Keratinocyte (primary cell): Measurements from ENCODE around the gene ATP1A4. TPM values are rescaled to one million over a fixed set of nuclear protein-coding genes. Genes with fewer than 3 reads are reported as not detected.

Experiments used
- DNase-seq: peaks from one replicate; pipeline ENCODE4 v3.0.0-alpha.2; 2011; ENCODE audit warnings: low read depth, missing footprints, low spot score
- FAIRE-seq: peaks from 2 replicates; lab custom pipeline; 2011; peaks lifted over from hg19 to GRCh38; lab: Jason Lieb, UNC
- H2AFZ ChIP-seq: 2 replicates; pipeline ENCODE4 v1.6.0; 2012; ENCODE audit warnings: low read length, control low read depth, inconsistent platforms; ENCODE audit not compliant: control insufficient read depth
- H3K27ac ChIP-seq: 2 replicates; pipeline ENCODE4 v1.5.1; 2011; ENCODE audit warnings: low read length; ENCODE audit not compliant: control insufficient read depth, insufficient read depth
- H3K27me3 ChIP-seq: 3 replicates; pipeline ENCODE4 v1.6.0; 2011; ENCODE audit warnings: low read length; ENCODE audit not compliant: control insufficient read depth, insufficient read depth; ENCODE audit errors: extremely low read depth
- H3K36me3 ChIP-seq, 2 experiments: 2 replicates in 1 of 2; 3 replicates in 1 of 2; pipeline ENCODE4 v1.5.1; 2011; ENCODE audit warnings: low read length in 2 of 2, mild to moderate bottlenecking in 1 of 2; ENCODE audit not compliant: control insufficient read depth in 2 of 2, insufficient read depth in 2 of 2; ENCODE audit errors: extremely low read depth in 1 of 2
- H3K4me1 ChIP-seq: 3 replicates; pipeline ENCODE4 v1.5.1; 2011; ENCODE audit warnings: low read length; ENCODE audit not compliant: control insufficient read depth, insufficient read depth; ENCODE audit errors: extremely low read depth
- H3K4me2 ChIP-seq: 3 replicates; pipeline ENCODE4 v1.6.0; 2011; ENCODE audit warnings: low read depth, low read length; ENCODE audit not compliant: control insufficient read depth, insufficient read depth; ENCODE audit errors: extremely low read depth
- H3K4me3 ChIP-seq, 3 experiments: fragments of 200-600 bp in 1 of 3; sonication (generic) in 1 of 3; 2 replicates in 2 of 3; 3 replicates in 1 of 3; pipeline ENCODE4 v1.5.1; 2011 to 2016; ENCODE audit warnings: low read length in 3 of 3, mild to moderate bottlenecking in 3 of 3, control low read depth in 2 of 3, inconsistent platforms in 1 of 3, low read depth in 1 of 3, mixed read lengths in 1 of 3, mixed run types in 1 of 3, moderate library complexity in 1 of 3; ENCODE audit not compliant: control insufficient read depth in 2 of 3, insufficient read depth in 2 of 3; ENCODE audit errors: extremely low read depth in 1 of 3
- H3K79me2 ChIP-seq: 2 replicates; pipeline ENCODE4 v1.6.0; 2012; ENCODE audit warnings: low read length; ENCODE audit not compliant: control insufficient read depth, insufficient read depth
- H3K9ac ChIP-seq: 3 replicates; pipeline ENCODE4 v1.6.0; 2011; ENCODE audit warnings: low read length; ENCODE audit not compliant: control insufficient read depth, insufficient read depth; ENCODE audit errors: extremely low read depth
- H3K9me1 ChIP-seq: 3 replicates; pipeline ENCODE4 v1.6.0; 2011; ENCODE audit warnings: low read length; ENCODE audit not compliant: control insufficient read depth, insufficient read depth; ENCODE audit errors: extremely low read depth
- H3K9me3 ChIP-seq: 2 replicates; pipeline ENCODE4 v1.5.1; 2012; ENCODE audit warnings: low read depth, low read length; ENCODE audit not compliant: control insufficient read depth
- H4K20me1 ChIP-seq: 3 replicates; pipeline ENCODE4 v1.6.0; 2011; ENCODE audit warnings: low read length; ENCODE audit not compliant: control insufficient read depth, insufficient read depth; ENCODE audit errors: extremely low read depth
- EZH2 ChIP-seq: IDR thresholded peaks from one replicate; pipeline ENCODE4 v1.6.1; 2012; ENCODE audit warnings: inconsistent platforms, mild to moderate bottlenecking, low read length, moderate library complexity
- dilution Hi-C: fragments of 300-500 bp; cut with MboI; formaldehyde crosslinking; loops from one replicate; pipeline ENCODE4 v1.7.0; 2020; ENCODE audit warnings: low sequenced_read_pairs; ENCODE audit not compliant: extremely low pct_ligation_motif_present
- polyA plus RNA-seq, 5 experiments: library from polyadenylated mRNA; depleted of rRNA in 3 of 5; stranded (reverse) in 3 of 5; stranded (forward) in 1 of 5; unstranded in 1 of 5; fragments of >200 nt; gene quantifications; 1 replicate in 1 of 5; 2 replicates in 3 of 5; 3 replicates in 1 of 5; pipeline versions ENCODE4 v1.2.1 to v1.2.3, GENCODE V29; 2011 to 2012; ENCODE audit warnings: missing spikeins in 2 of 5, low read depth in 1 of 5, low replicate concordance in 1 of 5
- TF ChIP-seq, protein P1 (sequence below), 3 experiments: IDR thresholded peaks in 1 of 3; conservative IDR thresholded peaks in 1 of 3; optimal IDR thresholded peaks in 1 of 3; 2 replicates in 2 of 3; 3 replicates in 1 of 3; pipeline versions ENCODE3 to v1.5.1; 2011; ENCODE audit warnings: low read length in 3 of 3, mild to moderate bottlenecking in 3 of 3, moderate library complexity in 2 of 3, control low read depth in 1 of 3, inconsistent platforms in 1 of 3; ENCODE audit not compliant: insufficient read depth in 2 of 3; ENCODE audit errors: extremely low read depth in 1 of 3

Gene ATP1A4
- polyA plus RNA-seq, 1 donor (not counting 4 experiments of a cell fraction or from before 2014, with no cell fraction given) = not detected

DNA sequence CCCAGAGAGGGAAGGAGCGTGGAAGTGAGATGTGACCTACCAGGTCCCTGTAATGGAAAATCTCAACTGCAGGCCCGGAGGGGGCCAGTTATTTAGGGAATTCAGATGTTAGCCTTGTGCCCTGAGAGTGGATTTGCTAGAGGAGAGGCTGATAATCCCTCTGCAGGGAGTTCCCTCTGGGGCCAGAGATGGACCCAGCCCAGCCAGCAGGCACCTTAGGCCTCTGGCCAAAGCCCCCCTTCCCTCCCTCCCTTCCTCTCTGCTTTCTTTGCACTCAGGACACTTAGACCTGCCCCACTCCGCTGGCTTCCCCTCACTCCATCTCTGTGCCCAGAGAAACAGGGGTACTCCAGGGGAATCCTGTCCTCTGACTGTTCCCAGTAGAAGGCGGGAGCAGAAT lies 37.3 kb upstream of the ATP1A4 start:
- H3K9me1 ChIP-seq = no peaks in the 10 kb centered on the region
- H3K9me3 ChIP-seq = no peaks in the 10 kb centered on the region
- H3K9ac ChIP-seq = no peak overlapping the region
- H3K4me3 ChIP-seq = no peak overlapping the region
- no peak overlapping the region for H2AFZ ChIP-seq
- no peak overlapping the region for H3K4me2 ChIP-seq
- no peak for FAIRE-seq
- peaks cover 16% of the 10 kb centered on the region for H3K4me1 ChIP-seq
- no peak for TF ChIP-seq EZH2
- TF ChIP-seq, protein P1, sequence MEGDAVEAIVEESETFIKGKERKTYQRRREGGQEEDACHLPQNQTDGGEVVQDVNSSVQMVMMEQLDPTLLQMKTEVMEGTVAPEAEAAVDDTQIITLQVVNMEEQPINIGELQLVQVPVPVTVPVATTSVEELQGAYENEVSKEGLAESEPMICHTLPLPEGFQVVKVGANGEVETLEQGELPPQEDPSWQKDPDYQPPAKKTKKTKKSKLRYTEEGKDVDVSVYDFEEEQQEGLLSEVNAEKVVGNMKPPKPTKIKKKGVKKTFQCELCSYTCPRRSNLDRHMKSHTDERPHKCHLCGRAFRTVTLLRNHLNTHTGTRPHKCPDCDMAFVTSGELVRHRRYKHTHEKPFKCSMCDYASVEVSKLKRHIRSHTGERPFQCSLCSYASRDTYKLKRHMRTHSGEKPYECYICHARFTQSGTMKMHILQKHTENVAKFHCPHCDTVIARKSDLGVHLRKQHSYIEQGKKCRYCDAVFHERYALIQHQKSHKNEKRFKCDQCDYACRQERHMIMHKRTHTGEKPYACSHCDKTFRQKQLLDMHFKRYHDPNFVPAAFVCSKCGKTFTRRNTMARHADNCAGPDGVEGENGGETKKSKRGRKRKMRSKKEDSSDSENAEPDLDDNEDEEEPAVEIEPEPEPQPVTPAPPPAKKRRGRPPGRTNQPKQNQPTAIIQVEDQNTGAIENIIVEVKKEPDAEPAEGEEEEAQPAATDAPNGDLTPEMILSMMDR (optimal IDR thresholded peaks at IDR 0.05 in 1 of 3, IDR thresholded peaks at IDR 0.05 in 1 of 3, conservative IDR thresholded peaks at IDR 0.05 in 1 of 3; ENCODE audit: extremely low read depth in 1 of 3, insufficient read depth in 2 of 3, low read length in 3 of 3) = no peak
- H4K20me1 ChIP-seq = no peaks in the 10 kb centered on the region
- no peak overlapping the region for H3K27ac ChIP-seq
- H3K27me3 ChIP-seq = no peaks in the 10 kb centered on the region
- H3K36me3 ChIP-seq = no peaks in the 10 kb centered on the region
- no peaks in the 10 kb centered on the region for H3K79me2 ChIP-seq
- dilution Hi-C loops = no loop called here
- no peak for DNase-seq

DNA sequence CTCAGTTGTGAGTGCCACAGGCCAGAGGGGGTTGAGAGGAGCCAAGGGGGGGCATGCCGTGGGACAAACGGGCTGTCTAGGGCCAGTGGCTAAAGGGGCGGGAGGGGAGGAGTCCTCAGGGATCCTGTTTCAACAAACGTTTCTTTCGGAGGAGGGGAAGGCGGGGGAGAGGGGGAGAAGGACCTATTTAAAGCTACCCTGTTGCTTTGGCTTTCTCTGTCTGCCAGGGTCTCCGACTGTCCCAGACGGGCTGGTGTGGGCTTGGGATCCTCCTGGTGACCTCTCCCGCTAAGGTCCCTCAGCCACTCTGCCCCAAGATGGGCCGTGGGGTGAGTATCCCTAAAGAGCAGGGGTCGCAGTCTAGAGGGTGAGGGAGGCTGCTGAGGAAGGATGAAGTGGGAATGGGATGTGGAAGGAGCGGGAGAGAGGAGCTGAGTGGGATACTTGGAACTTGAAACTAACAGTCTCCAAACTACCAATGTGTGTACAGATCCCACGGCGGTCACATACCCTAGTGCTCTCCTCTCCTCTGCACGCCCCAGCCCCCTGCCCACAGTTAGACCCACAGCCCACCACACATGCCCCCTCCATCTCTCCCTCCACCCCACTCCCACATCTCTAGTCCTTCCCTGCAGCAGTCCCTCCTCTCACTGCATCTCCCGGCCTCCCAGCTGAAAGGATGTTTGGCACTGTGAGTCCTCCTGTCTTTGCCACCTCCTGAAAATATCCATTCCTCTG lies 35.7 kb upstream of the ATP1A4 start, which contains the start of gene ATP1A2:
ATP1A2 (plus strand) TSS at position 215 of the 738 bp plus-strand sequence; CDS start at position 318, 103 bp downstream.
- Histone ChIP-seq H3K27ac (no peak within 1 kb of the TSS), H3K9ac (no peak within 1 kb of the TSS), H3K4me2 (peak within 1 kb of the TSS; percentile 33), H3K27me3 (no peaks in the 10 kb centered on the region), H3K79me2 (no peaks in the 10 kb centered on the region), H3K9me1 (no peaks in the 10 kb centered on the region), H3K4me3 (no peak within 1 kb of the TSS), H3K9me3 (no peaks in the 10 kb centered on the region), H2AFZ (no peak within 1 kb of the TSS), H4K20me1 (no peaks in the 10 kb centered on the region), H3K36me3 (no peaks in the 10 kb centered on the region), H3K4me1 (peaks cover 13% of the 10 kb centered on the region)
- no peak for FAIRE-seq
- DNase-seq = no peak
- TF ChIP-seq, protein P1 (optimal IDR thresholded peaks at IDR 0.05 in 1 of 3, IDR thresholded peaks at IDR 0.05 in 1 of 3, conservative IDR thresholded peaks at IDR 0.05 in 1 of 3; ENCODE audit: extremely low read depth in 1 of 3, insufficient read depth in 2 of 3, low read length in 3 of 3) = no peak
- TF ChIP-seq EZH2 = no peak
- dilution Hi-C loops = no loop called here
